Type B pancreatic cell (in vitro differentiated cells): ENCODE results near the gene CAMKMT. TPM values are rescaled to one million over a fixed set of nuclear protein-coding genes. Genes with fewer than 3 reads are reported as not detected.

Experiments used
- DNase-seq: peaks from one replicate; pipeline ENCODE4 v3.0.0; 2021; ENCODE audit warnings: mixed read lengths; ENCODE audit not compliant: unreplicated experiment; ENCODE audit errors: extremely low spot score
- H3K27ac Mint-ChIP-seq: 2 replicates; pipeline ENCODE4 v1.8.0; 2021; ENCODE audit warnings: mild to moderate bottlenecking, mixed read lengths
- H3K27me3 Mint-ChIP-seq: 2 replicates; pipeline ENCODE4 v1.8.0; 2021; ENCODE audit warnings: mixed read lengths
- H3K36me3 Mint-ChIP-seq: 2 replicates; pipeline ENCODE4 v1.8.0; 2021; ENCODE audit warnings: mixed read lengths
- H3K4me1 Mint-ChIP-seq: one replicate; pipeline ENCODE4 v1.8.0; 2021; ENCODE audit warnings: mixed read lengths; ENCODE audit not compliant: unreplicated experiment
- H3K4me3 Mint-ChIP-seq: 2 replicates; pipeline ENCODE4 v1.8.0; 2021; ENCODE audit warnings: mild to moderate bottlenecking, mixed read lengths
- H3K9me3 Mint-ChIP-seq: 2 replicates; pipeline ENCODE4 v1.8.0; 2021; ENCODE audit warnings: mixed read lengths
- CTCF ChIP-seq: fragments of 200-600 bp; sonication (generic); conservative IDR thresholded peaks from 2 replicates; pipeline ENCODE4 v1.5.0; 2021; ENCODE audit warnings: antibody characterized with exemption, mild to moderate bottlenecking
- long read RNA-seq: library from polyadenylated mRNA; unstranded; transcript quantifications from one replicate; pipeline ENCODE4 v2.0.0, GENCODE V29; 2020
- total RNA-seq: library from RNA; stranded (reverse); gene quantifications from 2 replicates; pipeline ENCODE4 v1.2.1, GENCODE V29; 2021; ENCODE audit warnings: low replicate concordance

The CAMKMT gene
- 5.3 and 7.7 TPM in 2 replicates for total RNA-seq
- long read RNA-seq, partial matches to known transcripts: 0 of 6 reads
- long read RNA-seq, other reads (novel, unspliced or antisense): 6 of 6 reads

DNA sequence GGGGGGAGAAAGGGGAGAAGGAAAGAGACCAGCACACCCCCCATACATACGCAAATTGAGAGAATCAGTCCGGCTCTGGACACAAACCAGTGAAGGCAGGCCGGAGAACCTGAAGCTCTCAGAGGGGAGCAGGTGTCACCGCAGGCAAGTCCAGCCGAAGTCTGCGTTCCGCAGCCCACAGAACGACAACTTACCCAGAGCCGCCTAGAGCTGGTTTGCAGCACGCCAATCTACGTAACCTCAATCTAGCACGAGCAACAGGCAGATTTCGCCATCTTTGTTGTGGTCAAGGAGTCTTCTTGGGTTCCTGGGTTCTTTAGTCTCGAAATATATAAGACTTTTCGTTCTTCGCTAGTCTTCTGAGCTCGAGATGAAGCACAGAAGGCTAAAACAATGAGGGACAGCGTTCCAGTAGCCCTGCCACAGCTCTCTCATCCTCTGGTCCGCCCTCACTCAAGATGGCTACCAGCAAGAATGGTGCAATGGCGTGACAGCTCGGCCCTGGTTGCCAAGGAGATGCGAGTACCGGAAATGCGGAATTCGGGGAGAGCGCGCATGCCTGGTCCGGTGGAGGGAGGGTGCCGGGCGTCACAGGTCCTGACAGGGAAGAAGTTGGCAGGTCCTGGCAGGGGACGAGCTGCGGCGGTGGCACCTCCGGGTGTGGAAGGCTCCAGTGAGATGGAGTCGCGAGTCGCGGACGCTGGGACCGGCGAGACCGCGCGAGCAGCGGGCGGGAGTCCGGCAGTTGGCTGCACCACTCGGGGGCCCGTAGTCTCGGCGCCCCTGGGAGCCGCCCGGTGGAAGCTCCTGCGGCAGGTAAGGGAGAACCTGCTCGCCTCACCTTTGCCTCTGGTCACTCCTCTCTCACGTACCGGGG is at the start of gene CAMKMT, which contains the start of gene PREPL:
Gene CAMKMT (plus strand): TSS at position 618 of the 877 bp plus-strand sequence.
Gene PREPL (minus strand): TSS at position 165 of the 877 bp plus-strand sequence. CDS start 15,152 bp downstream, outside the sequence.
- Mint-ChIP-seq H3K27me3 (no peaks in the 10 kb centered on the region), H3K4me3 (peak within 1 kb of the TSS; percentile 99), H3K4me1 (peaks cover 14% of the 10 kb centered on the region), H3K9me3 (no peaks in the 10 kb centered on the region), H3K27ac (peak within 1 kb of the TSS; percentile 100), H3K36me3 (no peaks in the 10 kb centered on the region)
- no peak for TF ChIP-seq CTCF
- peak; percentile 97 for DNase-seq

DNA sequence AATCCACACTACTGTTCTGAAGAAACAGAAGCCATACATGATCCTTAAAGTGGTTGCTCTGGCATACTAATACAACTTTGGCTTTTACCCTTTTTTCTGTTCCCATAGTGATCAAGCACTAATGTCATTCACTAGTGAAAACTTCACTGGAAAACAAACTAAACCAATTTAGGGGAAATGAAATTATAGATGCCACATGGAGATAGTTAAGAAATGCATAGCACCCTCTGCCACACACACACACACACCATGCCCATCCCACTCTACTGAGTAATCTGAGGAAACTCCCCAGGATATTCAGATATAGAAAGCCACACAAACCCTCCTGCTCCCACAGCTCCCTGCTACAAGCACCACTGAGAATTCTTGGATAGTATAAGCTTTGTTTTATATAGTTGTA is 47.4 kb upstream of the CAMKMT start:
- Mint-ChIP-seq H3K36me3 (peaks cover 52% of the 10 kb centered on the region), H3K27me3 (no peaks in the 10 kb centered on the region), H3K9me3 (peaks cover 6% of the 10 kb centered on the region), H3K4me1 (no peaks in the 10 kb centered on the region), H3K27ac (no peak overlapping the region), H3K4me3 (no peak overlapping the region)
- TF ChIP-seq CTCF: no peak
- no peak for DNase-seq

GRCh38 chr2:44315945-44316344 is 45.8 kb upstream of the CAMKMT start:
- DNase-seq: no peak
- TF ChIP-seq CTCF: no peak
- peaks cover 42% of the 10 kb centered on the region for H3K36me3 Mint-ChIP-seq
- H3K4me3 Mint-ChIP-seq: no peak overlapping the region
- H3K27me3 Mint-ChIP-seq: no peaks in the 10 kb centered on the region
- peaks cover 5% of the 10 kb centered on the region for H3K9me3 Mint-ChIP-seq
- H3K27ac Mint-ChIP-seq: no peak overlapping the region
- H3K4me1 Mint-ChIP-seq: no peaks in the 10 kb centered on the region

GRCh38 chr2:44320832-44321231 is 40.9 kb upstream of the CAMKMT start:
- Mint-ChIP-seq H3K4me1 (no peaks in the 10 kb centered on the region), H3K4me3 (no peak overlapping the region), H3K9me3 (no peaks in the 10 kb centered on the region), H3K27ac (no peak overlapping the region), H3K36me3 (peaks cover 40% of the 10 kb centered on the region), H3K27me3 (no peaks in the 10 kb centered on the region)
- no peak for DNase-seq
- no peak for TF ChIP-seq CTCF

DNA sequence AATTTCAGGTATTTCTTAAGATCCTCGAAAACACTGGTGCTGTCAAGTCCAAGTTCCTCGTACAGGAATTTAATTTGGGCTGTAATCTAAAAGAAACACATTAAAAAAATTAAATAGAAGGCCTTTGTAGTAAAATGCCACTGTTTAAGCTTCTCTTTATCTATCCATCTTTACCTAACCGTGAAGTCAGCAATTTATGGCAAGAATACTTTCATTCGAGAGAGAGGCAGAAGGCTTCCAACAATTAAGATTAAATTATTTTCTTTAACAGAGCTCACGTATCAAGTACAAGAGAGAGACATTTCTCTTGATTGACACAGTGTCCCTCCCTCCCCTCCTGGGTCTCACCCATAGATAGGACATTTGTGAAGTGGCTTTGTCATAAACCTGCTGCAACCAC is 40.4 kb upstream of the CAMKMT start:
- H3K27me3 Mint-ChIP-seq: no peaks in the 10 kb centered on the region
- H3K36me3 Mint-ChIP-seq: peaks cover 35% of the 10 kb centered on the region
- no peak for DNase-seq
- H3K9me3 Mint-ChIP-seq: no peaks in the 10 kb centered on the region
- H3K27ac Mint-ChIP-seq: no peak overlapping the region
- H3K4me1 Mint-ChIP-seq: no peaks in the 10 kb centered on the region
- H3K4me3 Mint-ChIP-seq: no peak overlapping the region
- TF ChIP-seq CTCF: no peak
